Keratinocyte (primary cell): ENCODE measurements around the gene RAB3B. TPM values are rescaled to one million over a fixed set of nuclear protein-coding genes. Genes with fewer than 3 reads are reported as not detected.

Experiments used
- DNase-seq: peaks from one replicate; pipeline ENCODE4 v3.0.0-alpha.2; 2011; ENCODE audit warnings: low read depth, missing footprints, low spot score
- FAIRE-seq: peaks from 2 replicates; lab custom pipeline; 2011; peaks lifted over from hg19 to GRCh38; lab: Jason Lieb, UNC
- H2AFZ ChIP-seq: 2 replicates; pipeline ENCODE4 v1.6.0; 2012; ENCODE audit warnings: low read length, control low read depth, inconsistent platforms; ENCODE audit not compliant: control insufficient read depth
- H3K27ac ChIP-seq: 2 replicates; pipeline ENCODE4 v1.5.1; 2011; ENCODE audit warnings: low read length; ENCODE audit not compliant: control insufficient read depth, insufficient read depth
- H3K27me3 ChIP-seq: 3 replicates; pipeline ENCODE4 v1.6.0; 2011; ENCODE audit warnings: low read length; ENCODE audit not compliant: control insufficient read depth, insufficient read depth; ENCODE audit errors: extremely low read depth
- H3K36me3 ChIP-seq, 2 experiments: 2 replicates in 1 of 2; 3 replicates in 1 of 2; pipeline ENCODE4 v1.5.1; 2011; ENCODE audit warnings: low read length in 2 of 2, mild to moderate bottlenecking in 1 of 2; ENCODE audit not compliant: control insufficient read depth in 2 of 2, insufficient read depth in 2 of 2; ENCODE audit errors: extremely low read depth in 1 of 2
- H3K4me1 ChIP-seq: 3 replicates; pipeline ENCODE4 v1.5.1; 2011; ENCODE audit warnings: low read length; ENCODE audit not compliant: control insufficient read depth, insufficient read depth; ENCODE audit errors: extremely low read depth
- H3K4me2 ChIP-seq: 3 replicates; pipeline ENCODE4 v1.6.0; 2011; ENCODE audit warnings: low read depth, low read length; ENCODE audit not compliant: control insufficient read depth, insufficient read depth; ENCODE audit errors: extremely low read depth
- H3K4me3 ChIP-seq, 3 experiments: fragments of 200-600 bp in 1 of 3; sonication (generic) in 1 of 3; 2 replicates in 2 of 3; 3 replicates in 1 of 3; pipeline ENCODE4 v1.5.1; 2011 to 2016; ENCODE audit warnings: low read length in 3 of 3, mild to moderate bottlenecking in 3 of 3, control low read depth in 2 of 3, inconsistent platforms in 1 of 3, low read depth in 1 of 3, mixed read lengths in 1 of 3, mixed run types in 1 of 3, moderate library complexity in 1 of 3; ENCODE audit not compliant: control insufficient read depth in 2 of 3, insufficient read depth in 2 of 3; ENCODE audit errors: extremely low read depth in 1 of 3
- H3K79me2 ChIP-seq: 2 replicates; pipeline ENCODE4 v1.6.0; 2012; ENCODE audit warnings: low read length; ENCODE audit not compliant: control insufficient read depth, insufficient read depth
- H3K9ac ChIP-seq: 3 replicates; pipeline ENCODE4 v1.6.0; 2011; ENCODE audit warnings: low read length; ENCODE audit not compliant: control insufficient read depth, insufficient read depth; ENCODE audit errors: extremely low read depth
- H3K9me1 ChIP-seq: 3 replicates; pipeline ENCODE4 v1.6.0; 2011; ENCODE audit warnings: low read length; ENCODE audit not compliant: control insufficient read depth, insufficient read depth; ENCODE audit errors: extremely low read depth
- H3K9me3 ChIP-seq: 2 replicates; pipeline ENCODE4 v1.5.1; 2012; ENCODE audit warnings: low read depth, low read length; ENCODE audit not compliant: control insufficient read depth
- H4K20me1 ChIP-seq: 3 replicates; pipeline ENCODE4 v1.6.0; 2011; ENCODE audit warnings: low read length; ENCODE audit not compliant: control insufficient read depth, insufficient read depth; ENCODE audit errors: extremely low read depth
- CTCF ChIP-seq, 3 experiments: IDR thresholded peaks in 1 of 3; conservative IDR thresholded peaks in 1 of 3; optimal IDR thresholded peaks in 1 of 3; 2 replicates in 2 of 3; 3 replicates in 1 of 3; pipeline versions ENCODE3 to v1.5.1; 2011; ENCODE audit warnings: low read length in 3 of 3, mild to moderate bottlenecking in 3 of 3, moderate library complexity in 2 of 3, control low read depth in 1 of 3, inconsistent platforms in 1 of 3; ENCODE audit not compliant: insufficient read depth in 2 of 3; ENCODE audit errors: extremely low read depth in 1 of 3
- EZH2 ChIP-seq: IDR thresholded peaks from one replicate; pipeline ENCODE4 v1.6.1; 2012; ENCODE audit warnings: inconsistent platforms, mild to moderate bottlenecking, low read length, moderate library complexity
- dilution Hi-C: fragments of 300-500 bp; cut with MboI; formaldehyde crosslinking; loops from one replicate; pipeline ENCODE4 v1.7.0; 2020; ENCODE audit warnings: low sequenced_read_pairs; ENCODE audit not compliant: extremely low pct_ligation_motif_present
- polyA plus RNA-seq, 5 experiments: library from polyadenylated mRNA; depleted of rRNA in 3 of 5; stranded (reverse) in 3 of 5; stranded (forward) in 1 of 5; unstranded in 1 of 5; fragments of >200 nt; gene quantifications; 1 replicate in 1 of 5; 2 replicates in 3 of 5; 3 replicates in 1 of 5; pipeline versions ENCODE4 v1.2.1 to v1.2.3, GENCODE V29; 2011 to 2012; ENCODE audit warnings: missing spikeins in 2 of 5, low read depth in 1 of 5, low replicate concordance in 1 of 5

Gene RAB3B
- polyA plus RNA-seq, 1 donor (not counting 4 experiments of a cell fraction or from before 2014, with no cell fraction given), result 2.6 TPM

DNA sequence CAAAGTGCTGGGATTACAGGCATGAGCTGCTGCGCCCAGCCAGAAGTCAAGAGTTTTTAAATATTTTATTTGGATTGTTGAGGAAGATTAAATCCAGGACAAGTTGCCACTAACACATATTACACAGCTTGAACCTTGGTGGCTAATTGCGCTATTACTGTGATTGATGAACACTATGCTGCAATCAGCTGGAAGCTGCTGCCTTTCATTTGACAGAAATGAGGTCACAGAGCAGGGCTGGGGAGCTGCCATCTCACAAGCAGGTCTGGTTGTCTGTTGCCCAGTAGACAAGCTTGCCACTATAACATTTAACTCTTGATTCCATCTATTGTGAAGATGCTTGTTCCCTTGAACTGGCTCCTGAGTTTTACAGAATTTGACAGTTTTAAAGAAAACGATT lies 74.5 kb downstream of the RAB3B start:
- Histone ChIP-seq H3K27me3 (no peaks in the 10 kb centered on the region), H3K79me2 (no peaks in the 10 kb centered on the region), H3K4me2 (no peak overlapping the region), H4K20me1 (no peaks in the 10 kb centered on the region), H2AFZ (no peak overlapping the region), H3K9ac (no peak overlapping the region), H3K36me3 (no peaks in the 10 kb centered on the region), H3K4me1 (peaks cover 5% of the 10 kb centered on the region), H3K9me3 (no peaks in the 10 kb centered on the region), H3K27ac (no peak overlapping the region), H3K4me3 (no peak overlapping the region), H3K9me1 (no peaks in the 10 kb centered on the region)
- FAIRE-seq (no peak), DNase-seq (no peak)
- dilution Hi-C loops, result no loop called here
- TF ChIP-seq EZH2 (no peak), CTCF (optimal IDR thresholded peaks at IDR 0.05 in 1 of 3, IDR thresholded peaks at IDR 0.05 in 1 of 3, conservative IDR thresholded peaks at IDR 0.05 in 1 of 3; ENCODE audit: extremely low read depth in 1 of 3, insufficient read depth in 2 of 3, low read length in 3 of 3) (no peak)

- H3K4me1 ChIP-seq, result peaks cover 5% of the 10 kb centered on the region
- no peaks in the 10 kb centered on the region for H3K79me2 ChIP-seq
- dilution Hi-C loops, result no loop called here
- no peaks in the 10 kb centered on the region for H3K9me3 ChIP-seq
- no peaks in the 10 kb centered on the region for H3K9me1 ChIP-seq
- no peak for FAIRE-seq
- TF ChIP-seq EZH2, result no peak
- TF ChIP-seq CTCF (optimal IDR thresholded peaks at IDR 0.05 in 1 of 3, IDR thresholded peaks at IDR 0.05 in 1 of 3, conservative IDR thresholded peaks at IDR 0.05 in 1 of 3; ENCODE audit: extremely low read depth in 1 of 3, insufficient read depth in 2 of 3, low read length in 3 of 3), result no peak
- no peak overlapping the region for H3K9ac ChIP-seq
- no peaks in the 10 kb centered on the region for H3K36me3 ChIP-seq
- no peak overlapping the region for H2AFZ ChIP-seq
- DNase-seq, result no peak
- no peak overlapping the region for H3K4me3 ChIP-seq
- H3K27me3 ChIP-seq, result no peaks in the 10 kb centered on the region
- H3K27ac ChIP-seq, result no peak overlapping the region
- no peak overlapping the region for H3K4me2 ChIP-seq
- H4K20me1 ChIP-seq, result no peaks in the 10 kb centered on the region
Observed at GRCh38 chr1:51912881-51913280, 77.6 kb downstream of the RAB3B start.
